NCI-H1417 treated with DMSO at 0.1 percent for 48 hours (cell line): ENCODE measurements around the gene OLAH.

Experiments
- DNase-seq: peaks from one replicate; lab custom pipeline; 2025; lab: John Stamatoyannopoulos, UW

The OLAH gene

GRCh38 chr10:15069230-15069629 is 25.5 kb downstream of the OLAH start:
- DNase-seq, result no peak

DNA sequence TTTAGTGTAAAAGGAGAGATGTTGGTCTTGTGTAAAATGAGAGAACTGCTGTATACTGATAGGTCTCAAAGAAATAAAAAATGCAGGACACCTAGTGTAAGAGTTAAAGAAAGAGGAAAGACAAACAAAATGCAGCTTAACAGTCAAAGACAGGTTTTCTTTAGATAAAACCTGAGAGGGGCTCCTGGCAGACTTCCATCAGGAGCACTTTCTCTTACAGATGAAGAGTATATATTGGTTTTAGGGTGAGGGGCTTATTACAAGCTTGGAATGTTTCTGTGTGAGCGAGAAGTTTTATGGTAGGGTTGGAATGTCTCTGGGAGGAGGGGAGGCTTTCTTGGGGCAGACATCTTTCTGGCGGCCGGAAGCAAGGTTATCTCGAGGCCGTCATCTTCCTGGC is 28.6 kb downstream of the OLAH start:
- DNase-seq, result no peak

DNA sequence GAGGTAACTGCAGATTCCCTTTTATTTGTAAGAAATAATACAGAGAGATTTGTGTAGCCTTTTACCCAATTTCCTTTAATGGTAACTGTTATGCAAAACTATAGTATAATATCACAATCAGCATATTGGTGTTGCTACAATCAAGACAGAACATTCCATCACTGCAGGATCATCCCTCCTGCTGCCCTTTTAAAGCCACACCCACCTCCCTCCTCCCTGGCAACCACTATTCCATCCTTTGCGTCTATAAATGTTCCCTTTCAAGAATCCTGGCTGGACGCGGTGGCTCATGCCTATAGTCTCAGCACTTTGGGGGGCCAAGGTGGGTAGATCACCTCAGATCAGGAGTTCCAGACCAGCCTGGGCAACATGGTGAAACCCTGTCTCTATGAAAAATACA is 31.7 kb downstream of the OLAH start:
- no peak for DNase-seq

GRCh38 chr10:15083674-15084501 is 40.1 kb downstream of the OLAH start:
- no peak for DNase-seq

DNA sequence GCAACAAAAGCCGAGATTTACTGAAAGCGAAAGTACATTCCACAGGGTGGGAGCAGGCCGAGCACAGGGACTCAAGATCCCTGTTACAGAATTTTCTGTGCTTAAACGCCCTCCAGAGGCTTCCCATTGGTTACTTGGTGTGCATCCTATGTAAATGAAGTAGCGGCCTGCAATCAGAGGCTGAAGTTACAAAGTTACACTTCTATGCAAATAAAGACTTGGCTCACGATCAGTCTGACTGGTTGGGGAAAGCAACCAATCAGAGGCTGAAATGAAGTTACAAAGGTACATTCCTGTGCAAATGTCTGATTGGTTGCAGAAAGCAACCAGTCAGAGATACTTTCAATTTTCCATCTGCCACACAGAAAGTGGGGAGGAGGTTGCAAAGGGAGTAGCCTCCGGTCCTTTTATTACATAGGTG is 40.8 kb downstream of the OLAH start:
- no peak for DNase-seq

- peak; percentile 49 for DNase-seq
These were observed 44.9 kb downstream of the OLAH start, which contains the start of gene ACBD7 for GRCh38 chr10:15088428-15089261. TSS of gene ACBD7 (minus strand) at chr10:15088776. CDS start at chr10:15088728, 48 bp downstream.

DNA sequence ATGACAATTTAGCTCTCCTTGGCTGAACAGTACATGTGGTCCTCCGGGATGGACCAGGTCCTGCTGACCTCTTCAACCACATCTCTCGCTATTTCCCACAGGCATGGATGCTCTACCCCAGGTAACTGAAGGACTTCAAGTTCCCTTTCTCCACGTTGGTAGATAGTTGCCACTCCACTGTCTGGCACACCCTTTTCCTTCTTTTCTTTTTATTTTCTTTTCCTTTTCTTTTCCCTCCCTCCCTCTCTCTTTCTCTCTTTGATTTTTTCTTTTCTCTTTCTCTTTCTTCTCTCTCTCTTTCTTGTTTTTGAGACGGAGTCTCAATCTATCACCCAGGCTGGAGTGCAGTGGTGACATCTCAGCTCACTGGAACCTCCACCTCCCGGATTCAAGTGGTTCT is 47.7 kb downstream of the OLAH start:
- no peak for DNase-seq

DNA sequence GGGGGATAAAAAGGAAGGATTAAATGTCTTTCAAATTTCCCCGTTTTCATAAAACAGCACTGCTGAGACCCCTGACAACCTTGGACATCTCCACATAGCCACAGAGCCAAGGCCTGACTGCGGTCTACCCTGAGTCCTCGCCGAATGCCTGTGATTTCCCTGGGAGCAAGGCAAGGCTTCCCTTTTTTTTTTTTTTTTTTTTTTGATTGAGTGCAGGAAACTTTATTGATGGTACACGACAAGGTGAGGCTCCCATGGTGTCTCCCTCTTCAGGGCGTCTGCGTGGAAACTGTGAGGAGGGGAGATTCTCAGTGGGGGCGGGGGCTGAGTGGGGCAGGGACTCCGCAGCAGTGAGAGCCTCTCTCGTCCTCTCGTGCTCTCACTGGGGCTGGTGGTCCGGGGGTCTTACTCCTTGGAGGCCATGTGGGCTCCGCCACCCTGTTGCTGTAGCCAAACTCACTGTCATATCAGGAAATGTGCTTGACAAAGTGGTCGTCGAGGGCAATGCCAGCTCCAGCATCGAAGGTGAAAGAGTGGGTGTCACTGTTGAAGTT is 49.2 kb downstream of the OLAH start:
- DNase-seq, result no peak

- DNase-seq, result no peak
These were observed 52.9 kb downstream of the OLAH start for GRCh38 chr10:15096661-15097010.

DNA sequence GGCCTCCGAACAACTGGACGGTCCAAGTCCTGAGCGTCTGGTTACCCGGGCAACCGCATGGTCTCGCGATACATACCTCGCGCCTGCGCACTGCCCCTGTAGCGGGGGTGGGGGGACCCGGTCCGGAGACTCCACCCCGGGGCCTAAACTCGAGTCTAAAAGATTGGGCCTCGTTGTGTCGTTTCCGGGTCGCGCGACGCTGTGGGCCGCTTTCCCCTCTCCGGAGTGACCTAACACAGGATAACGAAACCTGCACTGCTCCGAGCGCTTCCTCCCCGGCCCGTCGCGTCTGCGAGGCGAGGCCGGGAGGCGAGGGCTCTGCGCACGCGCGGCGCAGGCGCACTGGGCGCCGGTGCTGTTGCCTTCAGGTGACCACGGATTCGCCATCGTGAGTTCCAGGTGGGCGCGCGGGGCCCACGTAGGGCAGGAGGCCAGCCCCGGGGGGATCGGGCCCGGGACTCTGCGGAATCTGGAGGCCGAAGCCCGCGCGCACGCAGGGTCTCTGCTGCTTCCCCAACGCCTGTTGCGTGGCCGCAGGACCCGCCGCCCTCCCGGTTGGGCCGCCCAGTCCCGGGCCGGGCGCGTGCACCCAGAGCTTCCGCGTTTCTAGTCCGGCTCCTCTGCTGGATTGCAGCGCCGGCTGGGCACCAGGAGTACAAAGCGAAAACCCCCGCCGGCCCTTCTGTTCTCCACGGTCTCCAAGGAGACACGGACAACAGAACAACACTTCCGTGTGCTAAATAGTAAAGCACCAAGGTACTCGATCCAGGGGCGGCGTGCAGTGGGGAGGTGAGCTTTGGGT is 53.5 kb downstream of the OLAH start, which contains the start of gene RPP38:
TSS of gene RPP38 (plus strand) at position 345 of the 802 bp plus-strand sequence. CDS start 5,960 bp downstream, outside the sequence.
- DNase-seq, result peak; percentile 87

DNA sequence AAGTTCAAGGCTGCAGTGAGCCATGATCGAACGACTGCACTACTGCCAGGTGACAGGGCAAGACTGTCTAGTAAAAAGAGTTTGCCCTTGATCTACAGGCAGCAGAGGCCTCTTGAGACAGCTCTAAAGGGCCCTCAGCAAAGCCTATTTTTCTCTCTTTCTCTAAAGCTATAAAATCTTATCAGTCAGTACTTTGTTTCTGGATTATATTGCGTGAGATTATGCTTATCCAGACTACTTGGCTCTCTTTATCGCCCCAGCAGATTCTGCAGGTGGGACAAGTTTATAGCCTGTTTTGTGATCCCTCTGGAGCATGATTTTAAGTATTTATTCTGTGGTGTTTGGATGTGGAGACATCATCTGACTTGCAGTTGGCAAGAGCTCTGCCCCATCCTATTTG is 56.1 kb downstream of the OLAH start:
- no peak for DNase-seq

DNA sequence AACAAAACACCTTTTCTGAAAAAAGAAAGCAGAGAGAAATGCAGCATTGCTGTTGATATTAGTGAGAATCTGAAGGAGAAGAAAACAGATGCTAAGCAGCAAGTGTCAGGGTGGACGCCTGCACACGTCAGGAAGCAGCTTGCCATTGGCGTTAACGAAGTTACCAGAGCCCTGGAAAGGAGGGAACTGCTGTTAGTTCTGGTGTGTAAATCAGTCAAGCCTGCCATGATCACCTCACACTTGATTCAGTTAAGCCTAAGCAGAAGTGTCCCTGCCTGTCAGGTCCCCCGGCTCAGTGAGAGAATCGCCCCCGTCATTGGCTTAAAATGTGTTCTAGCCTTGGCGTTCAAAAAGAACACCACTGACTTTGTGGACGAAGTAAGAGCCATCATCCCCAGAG is 59.8 kb downstream of the OLAH start:
- no peak for DNase-seq

DNA sequence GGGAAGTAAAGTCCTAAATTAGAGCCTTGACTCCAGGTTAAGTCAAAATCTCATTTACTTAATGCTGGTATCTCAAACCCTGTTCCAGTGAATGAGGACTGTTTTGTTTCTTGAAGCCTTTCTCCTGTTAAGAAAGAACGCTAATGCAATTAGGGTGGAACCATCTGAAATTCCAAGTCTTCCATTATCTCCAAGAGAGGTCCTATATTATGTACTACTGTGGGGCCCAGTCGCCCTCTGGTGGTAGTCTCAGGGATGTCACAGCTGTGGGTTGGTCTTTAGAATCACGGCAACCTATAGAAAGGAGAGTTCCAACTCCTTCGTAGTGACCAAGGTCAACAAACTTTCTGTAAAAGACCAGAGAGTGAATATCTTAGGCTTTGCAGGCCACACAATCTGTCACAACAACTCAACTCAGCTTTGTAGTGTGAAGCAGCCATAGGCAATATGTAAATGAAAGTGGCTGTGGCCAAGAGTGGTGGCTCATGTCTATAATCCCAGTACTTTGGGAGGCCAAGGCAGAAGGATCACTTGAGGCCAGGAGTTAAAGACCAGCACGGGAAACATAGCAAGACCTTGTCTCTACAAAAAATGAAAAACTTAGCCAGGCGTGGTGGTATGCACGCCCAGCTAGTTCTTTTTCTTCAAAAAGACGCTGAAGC is 62.7 kb downstream of the OLAH start:
- DNase-seq, result no peak

GRCh38 chr10:15112657-15113056 is 68.9 kb downstream of the OLAH start:
- DNase-seq, result no peak

DNA sequence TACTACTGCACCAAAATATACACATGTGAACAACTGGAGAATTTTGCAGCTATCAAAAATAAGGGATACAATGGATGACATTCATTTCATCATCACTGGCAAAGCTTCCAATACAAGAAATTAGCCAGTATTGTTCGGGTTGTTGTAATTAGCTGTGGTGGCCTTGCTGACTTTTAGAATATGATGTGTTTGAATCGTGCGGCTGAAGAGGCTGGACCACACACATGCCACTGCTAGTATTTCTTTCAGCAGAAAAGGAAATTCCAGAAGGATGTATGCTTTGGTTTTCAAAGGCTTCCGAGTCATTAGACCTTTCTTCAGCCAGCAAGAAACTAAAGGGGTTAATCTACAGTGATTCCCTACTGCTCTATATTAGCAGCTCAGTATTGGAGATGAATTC is 70.0 kb downstream of the OLAH start:
- DNase-seq, result no peak

DNA sequence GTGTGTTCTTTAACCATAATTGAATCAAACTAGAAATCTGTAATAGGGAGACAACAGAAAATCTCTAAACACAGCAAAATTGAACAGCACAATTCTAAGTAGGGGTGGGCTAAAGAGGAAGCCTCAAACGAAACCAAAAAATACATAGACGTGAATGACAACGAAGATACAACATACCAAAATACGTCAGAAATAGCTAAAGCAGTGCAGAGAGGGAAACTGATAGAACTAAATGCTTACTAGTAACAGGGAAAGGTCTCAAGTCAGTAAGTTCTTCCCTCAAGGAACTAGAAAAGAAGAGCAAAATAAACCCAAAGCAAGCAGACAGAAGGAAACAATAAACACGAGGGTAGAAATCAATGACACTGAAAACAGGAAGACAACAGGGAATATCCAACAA is 72.5 kb downstream of the OLAH start:
- no peak for DNase-seq

DNA sequence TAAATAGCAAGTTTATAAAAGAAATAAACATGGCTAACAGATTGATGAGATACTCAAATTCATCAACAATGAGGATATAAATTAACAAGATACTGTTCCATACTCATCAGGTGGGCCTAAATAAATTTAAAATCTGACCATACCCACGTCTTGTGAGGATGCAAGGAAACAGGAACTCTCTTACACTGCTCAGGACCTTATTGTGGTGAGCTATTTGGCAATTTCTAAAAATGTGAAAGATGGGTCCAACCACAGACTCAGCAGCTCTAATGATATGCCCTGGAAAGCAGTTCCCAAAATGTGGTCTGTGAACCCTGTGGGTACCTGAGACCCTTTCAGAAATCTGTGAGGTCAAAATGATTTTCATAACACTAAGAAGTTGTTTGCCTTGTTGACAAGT is 74.9 kb downstream of the OLAH start:
- no peak for DNase-seq

- DNase-seq, result no peak
These were observed 76.8 kb downstream of the OLAH start for GRCh38 chr10:15120523-15120922.

DNA sequence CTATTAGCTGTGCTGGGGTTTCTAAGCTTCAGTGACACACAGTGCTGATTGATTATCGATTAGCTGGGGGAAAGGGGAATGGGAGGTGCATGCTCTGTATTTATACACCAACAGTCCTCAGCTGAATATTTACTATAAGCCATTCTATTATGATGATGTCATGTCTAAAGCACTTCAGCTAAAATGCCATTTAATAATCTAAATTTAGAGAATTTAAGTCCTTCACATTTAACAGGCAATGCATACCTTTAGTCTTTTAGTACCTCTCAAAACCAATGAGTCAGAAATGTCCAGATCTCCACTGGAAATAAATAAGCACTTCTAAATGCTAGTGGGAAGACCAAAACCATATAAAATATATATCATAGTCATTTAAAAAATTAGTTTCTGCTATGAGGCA is 78.0 kb downstream of the OLAH start:
- DNase-seq, result no peak

DNA sequence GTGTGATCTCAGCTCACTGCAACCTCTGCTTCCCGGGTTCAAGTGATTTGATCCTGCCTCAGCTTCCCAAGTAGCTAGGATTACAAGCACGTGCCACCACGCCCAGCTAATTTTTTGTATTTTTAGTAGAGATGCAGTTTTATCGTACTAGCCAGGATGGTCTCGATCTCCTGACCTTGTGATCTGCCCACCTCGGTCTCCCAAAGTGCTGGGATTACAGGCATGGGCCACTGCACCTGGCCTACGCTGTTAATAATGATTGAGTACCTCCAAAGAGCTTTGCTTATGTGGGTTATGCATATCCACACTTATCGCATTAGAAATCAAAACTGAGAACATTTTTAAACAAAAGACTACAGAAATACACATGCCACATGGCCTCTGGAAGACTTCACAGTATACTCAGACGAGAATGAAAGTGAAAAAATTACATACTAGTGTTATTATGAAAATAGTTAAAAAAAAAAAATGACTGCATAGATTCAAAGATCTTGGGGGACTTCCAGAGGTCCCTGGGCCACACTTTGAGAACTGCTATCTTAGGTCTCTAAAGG is 78.8 kb downstream of the OLAH start:
- DNase-seq, result no peak
